GM12878 (cell line): ENCODE results near the gene EFNA2. TPM values are rescaled to one million over a fixed set of nuclear protein-coding genes. Genes with fewer than 3 reads are reported as not detected.
A peak's percentile ranks its signal among the peaks of the same experiment; 100 is the strongest.

Source experiments
- E2F8 ChIP-seq: fragments of 450-650 bp; IDR thresholded peaks from 2 replicates; pipeline ENCODE4 v1.6.1; 2018; ENCODE audit warnings: mild to moderate bottlenecking, low read depth, moderate library complexity; ENCODE audit not compliant: partially characterized antibody
- EED ChIP-seq: sonication (generic); IDR thresholded peaks from 2 replicates; pipeline ENCODE4 v1.6.1; 2016; ENCODE audit warnings: antibody characterized with exemption, low read depth
- ETV6 ChIP-seq, 2 experiments: fragments of 450-650 bp in 1 of 2; IDR thresholded peaks in 1 of 2; conservative IDR thresholded peaks in 1 of 2; 2 replicates each; pipeline ENCODE4 v1.6.1; 2014; ENCODE audit warnings: antibody characterized with exemption in 1 of 2, borderline replicate concordance in 1 of 2, low read depth in 1 of 2, mild to moderate bottlenecking in 1 of 2, moderate library complexity in 1 of 2
- RB1 ChIP-seq: fragments of 450-650 bp; formaldehyde crosslinking; IDR thresholded peaks from 2 replicates; pipeline ENCODE4 v1.6.1; 2017; ENCODE audit warnings: mild to moderate bottlenecking, borderline replicate concordance
- ZBTB40 ChIP-seq: fragments of 450-650 bp; IDR thresholded peaks from 2 replicates; pipeline ENCODE4 v1.6.1; 2016; ENCODE audit warnings: mild to moderate bottlenecking, moderate library complexity, borderline replicate concordance
- ZNF217 ChIP-seq: fragments of 450-650 bp; IDR thresholded peaks from 2 replicates; pipeline ENCODE4 v1.6.1; 2017; ENCODE audit warnings: antibody characterized with exemption, mild to moderate bottlenecking
- polyA plus RNA-seq, 11 experiments: library from polyadenylated mRNA; depleted of rRNA in 4 of 11; unstranded in 6 of 11; stranded (reverse) in 5 of 11; fragments of >200 nt; fragmentation: Nextera tagmentation in 4 of 11; fragmentation: Illumina TruSeq in 1 of 11; extraction: Ambion mirVana in 4 of 11; extraction: Trizol in 1 of 11; gene quantifications; 1 replicate in 1 of 11; 2 replicates in 10 of 11; pipeline versions ENCODE4 v1.2.1 to v1.2.3, GENCODE V29; 2011 to 2016; ENCODE audit warnings: inconsistent platforms in 2 of 11, missing spikeins in 2 of 11, low read depth in 1 of 11
- total RNA-seq, 4 experiments: library from RNA; depleted of rRNA in 3 of 4; stranded (reverse); fragments of >200 nt in 3 of 4; fragmentation: Illumina TruSeq in 1 of 4; extraction: Trizol in 1 of 4; gene quantifications; 2 replicates each; pipeline versions ENCODE4 v1.2.1 to v1.2.3, GENCODE V29; 2013 to 2021

EFNA2 gene
- total and polyA plus RNA-seq, 10 of the 15 experiments (the other 5 are each of a cell fraction or from before 2014, with no cell fraction given): not detected

- TF ChIP-seq ZBTB40: 0 out of 2 replicates have a peak, but pooled peaks have one; percentile 15
- peak; percentile 94; the same call in 1 of the 2 replicates for TF ChIP-seq RB1
- TF ChIP-seq EED: 0 out of 2 replicates have a peak, but pooled peaks have one; percentile 28
- peak; percentile 72; the same call in 1 of the 2 replicates for TF ChIP-seq ZNF217
- TF ChIP-seq E2F8: peak; percentile 48
- TF ChIP-seq ETV6 (conservative IDR thresholded peaks at IDR 0.05 in 1 of 2, IDR thresholded peaks at IDR 0.05 in 1 of 2; ENCODE audit: borderline replicate concordance in 1 of 2, low read depth in 1 of 2): no peak
These were observed 16.0 kb upstream of the EFNA2 start (continued) for GRCh38 chr19:1269478-1270212.
